HCEC 1CT (cell line): Measurements from ENCODE around the gene PRKCB.
A peak's percentile ranks its signal among the peaks of the same experiment; 100 is the strongest.
"Not testable (repeated sequence)": the region's sequence is repeated elsewhere in the genome, so short reads cannot be mapped to it uniquely, and the experiment has no call there.

Source experiments
- DNase-seq: peaks from one replicate; pipeline ENCODE4 v3.0.0-alpha.2; 2017

The PRKCB gene

DNA sequence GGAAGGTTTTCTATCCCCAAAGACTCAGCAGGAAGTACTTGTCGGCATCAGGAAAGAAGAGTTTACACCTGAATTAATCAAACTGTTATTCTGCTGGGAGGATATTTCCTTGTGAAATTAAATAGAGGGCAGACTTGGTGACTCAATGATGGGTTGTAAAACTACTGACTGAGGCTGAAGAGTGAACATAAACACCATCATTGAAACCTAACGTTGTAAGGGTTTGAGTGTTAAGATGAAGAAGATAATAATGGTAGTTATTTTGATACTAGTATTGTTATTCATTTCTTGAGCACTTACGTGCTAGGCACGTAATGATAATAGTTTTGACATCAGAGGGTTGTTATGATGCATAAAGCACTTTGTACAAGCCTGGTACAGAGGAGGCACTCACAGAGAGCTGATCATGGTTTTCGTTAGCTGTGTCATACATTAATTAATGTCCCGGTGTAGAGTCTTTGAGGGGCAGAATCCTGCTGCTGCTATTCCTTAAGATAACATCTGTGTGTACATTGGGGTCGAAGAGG lies 356.2 kb downstream of the PRKCB start:
- no peak for DNase-seq

- no peak for DNase-seq
Observed at GRCh38 chr16:24195221-24195620, 359.4 kb downstream of the PRKCB start.

DNA sequence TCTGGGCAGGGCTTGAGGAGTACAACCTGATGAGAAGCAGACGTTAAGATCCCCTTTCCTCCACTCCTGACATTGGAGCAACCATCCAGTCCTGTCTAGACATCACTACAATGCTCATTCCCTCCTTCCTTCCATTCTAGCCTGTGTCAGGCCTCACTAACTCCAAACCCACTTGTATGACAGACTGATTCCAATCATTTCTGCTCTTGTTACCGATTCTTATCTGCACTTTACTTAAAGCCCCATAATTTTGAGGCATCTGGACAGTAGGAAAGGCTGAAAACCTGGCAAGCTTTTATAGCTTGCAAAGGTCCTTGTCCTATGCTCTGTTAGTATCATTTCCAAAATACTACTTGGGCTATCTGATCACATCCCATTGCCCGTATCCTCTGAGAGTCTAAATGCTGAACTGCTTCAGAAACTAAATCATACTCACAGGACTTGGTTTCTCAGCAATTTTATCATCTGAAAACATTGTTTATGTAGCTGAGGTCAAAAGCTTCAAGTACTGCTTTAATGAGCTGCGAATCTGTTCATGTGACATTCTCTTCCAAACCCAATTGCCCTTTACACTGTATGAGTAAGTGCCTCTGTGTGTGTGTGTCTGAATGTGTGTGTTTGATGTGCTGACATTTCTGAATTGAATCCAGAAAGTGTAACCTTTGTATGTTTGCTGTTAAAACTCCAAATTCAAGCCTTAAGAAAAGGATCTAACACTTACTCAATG lies 363.2 kb downstream of the PRKCB start:
- DNase-seq, result no peak

DNA sequence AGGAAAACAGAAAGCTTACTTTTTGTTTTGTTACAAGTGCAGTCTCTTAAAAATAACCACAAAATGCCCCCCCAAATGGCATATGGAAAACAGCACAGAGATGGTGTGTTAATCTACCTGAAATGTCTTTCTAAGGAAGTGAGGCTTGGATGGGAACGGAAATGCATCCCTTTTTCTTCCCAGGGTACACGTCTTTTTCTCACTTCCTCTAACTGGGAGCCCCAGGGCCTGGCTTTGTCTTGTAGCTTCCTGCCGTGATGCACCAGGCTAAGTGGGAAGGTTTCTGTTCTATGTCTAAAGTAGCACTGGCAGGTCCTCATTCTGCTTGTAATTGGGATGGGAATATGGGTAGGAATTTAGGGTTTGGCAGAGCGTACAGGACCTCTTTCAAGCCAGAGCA lies 367.9 kb downstream of the PRKCB start:
- DNase-seq, result no peak

- no peak for DNase-seq
Observed at GRCh38 chr16:24204150-24204665, 368.4 kb downstream of the PRKCB start.

DNA sequence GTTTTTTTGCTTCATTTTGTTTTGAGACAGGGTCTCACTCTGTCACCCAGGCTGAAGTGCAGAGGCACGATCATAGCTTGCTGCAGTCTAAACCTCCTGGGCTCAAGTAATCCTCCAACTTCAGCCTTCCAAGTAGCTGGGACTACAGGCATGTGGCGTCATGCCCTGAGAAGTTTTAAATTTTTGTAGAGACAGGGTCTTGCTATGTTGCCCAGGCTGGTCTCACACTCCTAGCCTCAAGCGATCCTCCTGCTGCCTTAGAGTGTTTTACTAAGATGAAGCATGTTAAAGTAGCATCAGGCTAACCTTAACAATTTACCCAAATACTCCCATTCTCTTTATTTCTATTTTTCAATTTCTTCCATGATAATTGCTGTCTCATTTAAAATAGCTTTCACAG lies 371.1 kb downstream of the PRKCB start:
- no peak for DNase-seq

- no peak for DNase-seq
Observed at GRCh38 chr16:24208710-24209109, 372.9 kb downstream of the PRKCB start.

- DNase-seq, result no peak
Observed at GRCh38 chr16:24214992-24215391, 379.2 kb downstream of the PRKCB start.

GRCh38 chr16:24216961-24217360 lies 381.2 kb downstream of the PRKCB start:
- no peak for DNase-seq

DNA sequence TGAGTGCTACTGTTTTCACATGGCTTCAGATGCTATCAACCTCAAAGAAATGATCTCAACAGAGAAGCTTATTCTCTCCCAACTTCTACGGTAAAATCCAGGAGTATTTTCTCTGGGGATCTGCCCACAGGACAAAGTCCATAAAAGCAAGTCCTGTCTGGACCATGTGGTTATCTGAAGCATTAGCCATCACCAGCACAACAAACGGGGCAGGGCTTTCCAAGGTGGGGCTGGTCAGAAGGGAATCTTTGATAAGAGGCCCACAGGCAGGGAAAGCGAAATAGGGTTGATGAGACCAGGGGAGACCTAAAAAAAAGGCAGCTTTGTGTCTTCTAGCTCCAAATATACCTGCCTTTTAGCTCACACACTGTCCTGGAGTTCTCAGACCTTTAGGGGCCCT lies 381.7 kb downstream of the PRKCB start:
- no peak for DNase-seq

- DNase-seq, result no peak
Observed at GRCh38 chr16:24218299-24218698, 382.5 kb downstream of the PRKCB start.

- no peak for DNase-seq
Observed at GRCh38 chr16:24221219-24221618, 385.4 kb downstream of the PRKCB start.

DNA sequence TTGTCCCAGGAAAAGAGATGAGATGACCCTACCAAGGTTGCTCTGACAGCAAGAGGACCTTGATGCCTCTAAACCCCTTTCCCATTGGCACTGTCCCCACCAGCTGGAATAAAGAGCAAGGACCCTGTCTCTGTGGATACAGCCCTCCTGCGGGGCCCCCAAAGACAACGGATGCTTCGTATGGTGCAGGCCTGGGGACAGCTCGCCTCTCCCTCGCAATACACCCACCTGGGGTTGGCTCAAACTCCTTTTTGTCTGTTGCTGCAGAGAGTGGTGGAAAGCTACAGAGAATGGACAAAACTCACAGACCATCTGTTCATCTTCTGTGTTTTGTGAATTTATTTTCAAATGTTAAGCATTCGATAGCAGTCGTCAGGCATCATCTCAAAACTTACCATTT lies 392.7 kb downstream of the PRKCB start:
- no peak for DNase-seq

DNA sequence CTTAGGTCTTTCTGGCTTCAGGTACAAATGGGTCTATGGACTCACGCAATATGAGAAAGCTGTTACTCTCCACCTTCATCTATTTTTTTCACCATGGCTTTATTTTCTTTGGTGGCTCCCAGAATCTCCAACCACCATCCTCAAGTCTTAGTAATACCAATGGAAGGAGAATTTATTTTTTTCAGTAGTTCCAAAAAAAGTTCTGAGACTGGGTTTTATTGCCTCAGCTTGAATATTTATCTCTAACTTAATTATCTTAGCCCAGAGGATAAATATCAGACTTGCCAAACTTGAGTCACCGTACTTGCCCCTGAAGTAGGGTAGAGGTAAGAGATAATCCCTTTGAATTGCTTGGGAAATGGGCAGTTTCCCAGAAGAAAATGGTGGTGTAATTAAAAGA lies 397.2 kb downstream of the PRKCB start:
- DNase-seq, result no peak

GRCh38 chr16:24234737-24235136 lies 399.0 kb downstream of the PRKCB start:
- DNase-seq, result no peak

DNA sequence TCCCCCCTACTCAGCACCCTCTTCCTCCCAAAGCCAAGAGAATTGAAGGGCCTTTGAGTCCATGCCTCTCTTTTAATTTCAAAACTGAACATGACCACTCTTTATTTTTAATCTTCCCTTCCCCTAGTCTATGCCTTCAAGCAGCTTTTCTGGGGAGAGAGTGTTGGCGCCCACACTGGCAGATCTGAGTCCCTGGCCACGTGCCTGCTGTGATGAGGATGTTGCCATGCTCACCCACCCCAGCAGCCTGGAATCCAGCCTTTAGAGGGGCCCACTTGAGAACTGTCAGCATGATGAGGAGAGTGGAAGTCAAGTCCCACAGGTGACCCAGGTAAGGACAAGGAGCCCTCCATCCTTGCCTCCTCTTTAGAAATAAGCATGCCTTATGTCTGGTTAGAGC lies 400.0 kb downstream of the PRKCB start:
- no peak for DNase-seq

- not testable (repeated sequence) for DNase-seq
Observed at GRCh38 chr16:24238846-24239245, 403.1 kb downstream of the PRKCB start.

DNA sequence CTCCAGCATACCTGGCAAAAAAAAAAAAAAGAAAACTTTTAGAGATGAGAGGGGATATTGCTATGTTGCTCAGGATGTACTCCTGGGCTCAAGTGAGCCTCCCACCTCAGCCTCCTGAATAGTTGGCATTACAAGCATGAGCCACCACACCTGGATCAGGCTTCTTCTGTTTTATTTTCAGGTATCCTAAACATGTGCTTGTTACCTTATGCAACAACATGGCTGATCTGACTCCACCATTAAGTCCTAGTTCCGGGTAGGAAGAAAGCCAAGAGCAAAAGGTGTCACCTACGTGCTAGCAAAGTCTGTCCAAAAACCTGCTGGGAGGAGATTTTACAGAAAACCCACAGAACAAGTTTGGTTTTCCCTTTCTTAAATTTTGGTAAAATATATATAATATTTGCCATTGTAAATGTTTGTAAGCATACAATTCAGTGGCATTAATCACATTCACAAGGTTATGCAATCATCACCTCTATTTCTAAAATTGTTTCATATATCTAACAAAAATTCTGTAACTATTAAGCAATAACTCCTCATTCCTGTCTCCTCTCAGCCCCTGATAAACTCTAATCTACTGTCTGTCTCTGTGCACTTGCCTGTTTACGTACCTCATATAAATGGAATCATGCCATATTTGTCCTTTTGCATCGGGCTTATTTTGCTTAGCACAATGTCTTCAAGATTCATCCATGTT lies 411.3 kb downstream of the PRKCB start:
- no peak for DNase-seq

DNA sequence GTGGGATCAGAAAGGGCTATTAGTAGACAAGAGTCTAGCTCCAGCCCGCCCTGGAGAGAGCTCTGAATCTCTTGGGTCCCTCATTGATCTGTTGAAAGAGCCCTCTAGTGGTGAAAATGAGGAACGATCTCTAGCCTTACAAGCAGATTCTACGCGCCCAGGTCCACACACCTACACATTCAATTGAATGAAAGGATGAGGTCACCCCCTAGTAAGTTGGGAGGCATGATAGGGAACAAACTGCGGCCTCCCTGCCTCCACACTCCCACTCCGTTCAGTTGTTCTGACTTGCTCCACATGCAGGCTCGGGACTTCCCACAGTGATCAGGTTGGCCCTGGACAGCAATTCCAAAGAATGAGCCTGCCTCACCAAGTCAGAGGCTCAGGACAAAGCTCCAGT lies 417.4 kb downstream of the PRKCB start:
- peak; percentile 36 for DNase-seq

- DNase-seq, result no peak
Observed at GRCh38 chr16:24255456-24256371, 419.9 kb downstream of the PRKCB start, which contains the start of gene CACNG3. CACNG3 (plus strand) TSS chr16:24256335; CDS start chr16:24256755, 420 bp downstream.

GRCh38 chr16:24257958-24258357 lies 422.2 kb downstream of the PRKCB start:
- DNase-seq, result no peak

DNA sequence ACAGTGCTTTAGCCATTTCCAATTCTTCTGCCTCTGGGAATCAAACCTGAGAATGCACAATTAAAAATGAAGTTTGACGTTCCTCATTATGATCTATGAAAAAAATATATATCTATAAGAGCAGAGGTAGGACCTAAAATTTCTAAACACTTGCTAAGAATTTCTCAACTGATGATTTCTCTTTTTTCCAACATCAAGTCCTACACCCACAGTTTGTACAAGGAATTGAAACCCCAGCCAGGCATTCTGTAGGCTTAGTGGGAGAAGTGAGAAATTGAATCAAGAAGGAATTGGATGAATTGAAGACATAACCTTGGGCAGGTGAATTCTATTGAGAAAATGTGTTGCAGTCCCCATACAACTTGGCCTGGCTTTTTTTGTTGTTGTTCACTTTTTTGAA lies 423.0 kb downstream of the PRKCB start:
- DNase-seq, result no peak

GRCh38 chr16:24262816-24263215 lies 427.0 kb downstream of the PRKCB start:
- no peak for DNase-seq
